ENCODE results near the gene BEND6.

GRCh38 chr6:56959094-56959493, 4.2 kb downstream of the BEND6 start:
- TF ChIP-seq CTCF (optimal IDR thresholded peaks at IDR 0.05 in 1 of 3, IDR thresholded peaks at IDR 0.05 in 1 of 3, conservative IDR thresholded peaks at IDR 0.05 in 1 of 3; ENCODE audit: extremely low read depth in 1 of 3, insufficient read depth in 2 of 3, low read length in 3 of 3) = no peak
- no peak for TF ChIP-seq EZH2 (IDR thresholded peaks at IDR 0.05; ENCODE audit: low read length)

Measured in keratinocyte (primary cell).